Stimulated activated CD8-positive, alpha-beta memory T cell treated with anti-CD3 and anti-CD28 coated beads, Interleukin-4, amount 100 ng/mL, for 48 hours (primary cell): Measurements from ENCODE around the gene ATMIN.

Source experiments
- DNase-seq: peaks from one replicate; pipeline ENCODE4 v3.0.0-alpha.2; 2020

ATMIN gene

DNA sequence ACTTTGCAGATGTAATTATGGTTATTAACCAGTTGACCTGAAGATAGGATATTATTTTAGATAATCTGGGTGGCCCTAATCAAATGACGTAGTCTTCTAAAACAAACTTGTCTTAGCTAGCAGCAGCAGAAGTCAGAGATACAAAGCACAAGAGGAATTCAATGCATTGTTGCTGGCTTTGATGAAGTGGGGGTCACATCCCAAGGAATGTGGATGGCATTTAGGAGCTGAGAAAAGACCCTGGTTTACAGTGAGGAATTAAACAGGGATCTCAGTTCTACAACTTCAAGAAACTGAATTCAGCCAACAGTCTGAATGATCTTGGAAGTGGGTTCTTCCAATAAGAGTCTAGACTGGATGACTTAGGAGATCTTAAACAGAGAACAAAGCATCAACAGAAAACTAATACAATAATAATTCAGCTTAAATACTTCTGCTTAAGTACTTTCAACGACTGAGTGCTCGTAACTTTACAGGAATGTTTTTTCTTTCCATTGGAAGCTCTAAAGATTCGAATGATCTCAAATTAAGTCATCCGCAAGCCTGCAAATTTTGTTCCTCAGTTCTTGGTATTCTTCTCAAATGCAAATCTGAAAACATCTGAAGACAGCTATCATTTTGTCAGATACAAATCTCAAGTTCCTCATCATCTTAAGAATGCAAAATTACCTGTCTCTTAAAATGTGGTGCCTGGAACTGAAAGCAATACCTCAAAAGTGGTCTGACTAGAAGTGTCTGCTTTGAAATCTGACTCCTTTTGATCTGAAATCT lies 38.1 kb downstream of the ATMIN start:
- DNase-seq = no peak

- DNase-seq = peak; percentile 98
These were observed 41.0 kb downstream of the ATMIN start for GRCh38 chr16:81076566-81077075.

GRCh38 chr16:81077076-81077940 lies 41.7 kb downstream of the ATMIN start, which contains the start of gene C16orf46:
Gene C16orf46, minus strand, starts transcription at chr16:81077238. Its CDS starts 13,283 bp downstream, at chr16:81063955.
- peak; percentile 99 for DNase-seq

DNA sequence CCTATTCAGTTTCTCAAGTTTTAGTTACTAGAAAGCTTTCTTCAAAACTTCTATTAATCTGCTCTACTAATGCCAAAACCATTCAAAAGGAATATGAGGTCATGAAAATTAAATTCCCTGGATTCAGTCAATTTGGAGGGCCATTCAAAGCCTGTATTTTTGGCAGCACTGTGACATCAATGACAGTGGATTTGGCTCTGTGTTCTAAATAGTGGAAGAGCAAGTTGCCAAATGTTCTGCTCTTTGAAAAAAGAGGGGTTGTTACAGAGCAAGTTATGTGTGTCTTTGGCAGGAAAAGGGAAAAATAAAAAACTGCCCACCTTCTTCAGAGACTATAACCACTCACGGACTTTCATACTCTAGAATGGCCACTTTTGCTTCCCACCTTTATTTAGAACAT lies 44.6 kb downstream of the ATMIN start:
- DNase-seq = no peak

DNA sequence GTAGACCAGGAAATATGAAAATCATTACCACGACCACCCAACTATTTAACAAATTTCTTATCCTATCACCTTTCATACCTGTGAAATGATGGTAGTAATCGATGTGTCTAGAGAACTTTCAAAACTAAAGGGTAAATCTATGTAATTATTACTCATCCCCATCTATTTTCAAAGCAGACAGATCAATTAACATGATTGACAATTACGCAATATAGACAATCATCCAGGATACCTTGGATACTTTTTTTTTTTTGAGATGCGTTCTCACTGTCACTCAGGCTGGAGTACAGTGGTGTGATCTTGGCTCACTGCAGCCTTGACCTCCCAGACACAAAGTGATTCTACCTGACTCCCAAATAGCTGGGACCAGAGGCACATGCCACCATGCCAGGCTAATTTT lies 45.4 kb downstream of the ATMIN start:
- DNase-seq = no peak

GRCh38 chr16:81088836-81089235 lies 53.2 kb downstream of the ATMIN start:
- DNase-seq = no peak

DNA sequence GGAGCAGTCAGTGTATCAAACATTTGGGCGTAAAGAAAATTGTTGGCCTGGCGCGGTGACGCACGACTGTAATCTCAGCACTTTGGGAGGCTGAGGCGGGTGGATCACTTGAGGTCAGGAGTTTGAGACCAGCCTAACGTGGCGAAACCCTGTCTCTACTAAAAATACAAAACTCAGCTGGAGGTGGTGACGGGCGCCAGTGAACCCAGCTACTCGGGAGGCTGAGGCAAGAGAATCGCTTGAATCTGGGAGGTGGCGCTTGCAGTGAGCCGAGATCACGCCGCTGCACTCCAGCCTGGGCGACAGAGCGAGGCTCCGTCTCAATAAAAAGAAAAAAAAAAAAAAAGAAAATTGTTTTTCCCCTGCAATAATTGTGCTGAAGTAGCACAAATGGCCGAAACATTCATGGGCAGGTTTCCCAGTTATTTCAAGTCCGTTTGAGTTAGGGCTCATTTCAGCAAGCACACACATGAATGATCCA lies 59.2 kb downstream of the ATMIN start:
- no peak for DNase-seq

DNA sequence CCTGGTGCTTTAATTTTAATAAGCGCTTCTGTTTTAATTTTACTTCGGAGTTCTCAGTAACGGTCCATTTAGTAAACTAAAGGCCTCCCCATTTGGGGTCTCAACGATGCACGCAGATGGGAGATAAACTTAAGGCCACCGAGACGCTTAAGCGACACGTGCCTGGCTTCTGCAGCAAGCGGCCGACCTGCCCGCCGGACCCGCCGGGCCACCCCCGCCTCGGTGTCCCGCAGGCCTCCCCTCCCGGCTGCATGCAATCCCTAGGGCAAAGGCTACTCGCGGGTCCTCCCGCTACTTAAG lies 60.0 kb downstream of the ATMIN start:
- no peak for DNase-seq

- peak; percentile 98 for DNase-seq
These were observed 60.5 kb downstream of the ATMIN start, which contains the start of gene GCSH for GRCh38 chr16:81095953-81096714. Gene GCSH, minus strand, starts transcription at chr16:81096395. Its CDS starts 117 bp downstream, at chr16:81096278.

- DNase-seq = no peak
These were observed 61.1 kb downstream of the ATMIN start for GRCh38 chr16:81096715-81097208.
